Spinal cord (tissue), 10 donors: ENCODE results near the gene TSG101. TPM values are rescaled to one million over a fixed set of nuclear protein-coding genes. Genes with fewer than 3 reads are reported as not detected.

Source experiments
- DNase-seq, 6 donors: peaks; one replicate each; pipeline versions ENCODE4 v3.0.0 to v3.0.0-alpha.2; 2013 to 2015; ENCODE audit warnings: low spot score in 6 of 6, low read depth in 4 of 6
- H3K27ac ChIP-seq: one replicate; pipeline ENCODE4 v1.5.1; 2013; ENCODE audit warnings: low read depth, low read length, control low read depth
- H3K27me3 ChIP-seq: one replicate; pipeline ENCODE4 v1.6.1; 2013; ENCODE audit warnings: low read length; ENCODE audit not compliant: control insufficient read depth, insufficient read depth
- H3K36me3 ChIP-seq: one replicate; pipeline ENCODE4 v1.6.1; 2013; ENCODE audit warnings: low read length; ENCODE audit not compliant: control insufficient read depth, insufficient read depth
- H3K4me1 ChIP-seq: one replicate; pipeline ENCODE4 v1.6.1; 2013; ENCODE audit warnings: low read length; ENCODE audit not compliant: control insufficient read depth, insufficient read depth
- H3K4me3 ChIP-seq: one replicate; pipeline ENCODE4 v1.5.1; 2013; ENCODE audit warnings: low read depth, low read length, control low read depth
- H3K9me3 ChIP-seq: one replicate; pipeline ENCODE4 v1.6.1; 2013; ENCODE audit warnings: low read length; ENCODE audit not compliant: control insufficient read depth, insufficient read depth
- WGBS: methylation state at CpG from one replicate; pipeline ENCODE4 v1.1.5; 2013; ENCODE audit warnings: missing lambda C conversion rate; ENCODE audit not compliant: insufficient coverage; 5-methylcytosine and 5-hydroxymethylcytosine counted together
- polyA plus RNA-seq, 2 donors: library from polyadenylated mRNA; unstranded; fragments of 120-200 nt; gene quantifications; one replicate each; pipeline ENCODE4 v1.2.1, GENCODE V29; 2013; ENCODE audit not compliant: insufficient read length in 2 of 2
- total RNA-seq, 2 donors: library from RNA; depleted of rRNA in 1 of 2; stranded (reverse); fragments of 120-200 nt in 1 of 2; fragments of >200 nt in 1 of 2; gene quantifications; one replicate each; pipeline versions ENCODE4 v1.2.3 to v1.2.4, GENCODE V29; 2013 to 2014
- donor health status: healthy.

Gene TSG101
- total and polyA plus RNA-seq, 4 donors: 75.4 to 110 (median 84.2) TPM

DNA sequence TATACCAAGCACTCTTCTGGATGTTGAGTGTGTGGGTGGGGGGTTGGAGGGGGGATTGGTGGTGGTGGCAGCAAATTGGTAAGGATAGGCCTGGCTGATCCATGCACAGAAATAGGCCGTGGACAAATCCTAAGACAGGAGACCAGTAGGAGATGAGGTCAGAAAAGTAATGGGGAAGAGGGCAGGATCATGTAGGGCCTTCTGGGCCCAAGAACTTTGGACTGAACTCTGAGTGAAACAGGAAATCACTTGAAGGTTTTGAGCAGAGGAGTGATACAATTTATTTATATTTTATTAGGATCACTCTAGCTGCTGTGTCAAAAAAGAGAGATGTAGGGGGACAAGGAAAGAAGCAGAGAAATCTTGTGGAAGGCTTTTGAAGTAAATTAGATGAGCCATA, 28.7 kb downstream of the TSG101 start:
- DNase-seq: no peak
- H3K4me1 ChIP-seq: no peaks in the 10 kb centered on the region
- H3K27me3 ChIP-seq: no peaks in the 10 kb centered on the region
- no peak overlapping the region for H3K27ac ChIP-seq
- no peaks in the 10 kb centered on the region for H3K9me3 ChIP-seq
- H3K36me3 ChIP-seq: peaks cover 21% of the 10 kb centered on the region
- WGBS: 80% methylated on average over 1 of the region's 1 CpG
- H3K4me3 ChIP-seq: no peak overlapping the region

DNA sequence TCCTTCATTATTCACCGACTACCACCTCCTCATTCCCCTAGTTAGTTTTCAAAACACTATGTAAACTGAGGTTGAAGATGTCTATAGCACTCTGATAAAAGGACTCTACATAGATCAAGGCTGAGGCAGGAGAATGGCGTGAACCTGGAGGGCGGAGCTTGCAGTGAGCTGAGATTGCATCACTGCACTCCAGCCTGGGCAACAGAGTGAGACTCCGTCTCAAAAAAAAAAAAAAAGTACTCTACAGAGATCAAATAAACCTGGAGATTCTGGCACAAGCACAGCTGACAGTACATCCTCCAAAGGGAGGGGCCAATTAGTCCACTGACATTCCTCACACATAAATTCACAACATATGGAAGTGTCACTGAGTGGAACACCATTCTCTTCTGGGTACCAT, 31.0 kb downstream of the TSG101 start:
- DNase-seq: no peak
- H3K36me3 ChIP-seq: peaks cover 11% of the 10 kb centered on the region
- no peak overlapping the region for H3K4me3 ChIP-seq
- no peaks in the 10 kb centered on the region for H3K4me1 ChIP-seq
- H3K9me3 ChIP-seq: no peaks in the 10 kb centered on the region
- no peaks in the 10 kb centered on the region for H3K27me3 ChIP-seq
- WGBS: no CpG with 5 or more reads among the region's 4 CpGs
- no peak overlapping the region for H3K27ac ChIP-seq

DNA sequence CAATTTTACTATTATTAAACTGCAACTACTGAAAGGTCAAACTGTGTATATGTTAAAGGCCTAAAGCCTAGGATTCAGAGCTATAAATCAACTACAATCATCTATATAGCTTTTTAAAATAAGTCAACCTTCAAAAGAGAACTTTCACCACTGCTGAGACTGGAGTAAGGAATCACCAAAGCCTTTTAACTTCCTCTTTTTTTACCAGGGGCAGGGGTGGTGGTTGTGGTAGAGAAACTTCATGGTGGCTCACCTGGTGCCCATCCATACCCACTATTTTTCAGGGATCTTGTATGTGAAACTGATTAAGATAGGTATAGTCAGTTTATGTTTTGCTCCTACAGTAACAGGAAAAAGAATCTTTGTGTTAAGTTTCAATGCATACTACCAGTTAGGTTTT, 31.5 kb downstream of the TSG101 start:
- Histone ChIP-seq H3K4me1 (no peaks in the 10 kb centered on the region), H3K36me3 (peaks cover 7% of the 10 kb centered on the region), H3K4me3 (no peak overlapping the region), H3K27ac (no peak overlapping the region), H3K27me3 (no peaks in the 10 kb centered on the region), H3K9me3 (no peaks in the 10 kb centered on the region)
- no peak for DNase-seq

DNA sequence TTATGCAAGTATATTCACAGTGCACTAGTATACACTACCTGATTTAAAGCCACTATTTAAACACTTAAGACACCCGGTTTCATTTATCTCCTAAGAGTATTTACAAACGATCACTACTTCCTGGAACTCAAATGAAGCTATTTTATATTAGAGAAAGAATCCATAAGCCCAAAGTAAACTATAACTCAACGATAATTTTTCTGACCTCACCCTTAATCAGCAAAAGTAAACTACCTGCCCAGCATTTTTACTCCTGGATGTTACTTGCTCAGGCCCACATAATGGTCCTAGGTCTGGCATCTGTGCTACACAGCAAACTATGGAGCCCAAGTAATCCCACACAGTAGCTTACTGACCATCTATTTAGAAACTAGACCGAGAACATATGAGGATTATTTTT, 33.4 kb downstream of the TSG101 start:
- Histone ChIP-seq H3K4me1 (no peaks in the 10 kb centered on the region), H3K4me3 (no peak overlapping the region), H3K27ac (no peak overlapping the region), H3K27me3 (no peaks in the 10 kb centered on the region), H3K9me3 (no peaks in the 10 kb centered on the region), H3K36me3 (peaks cover 11% of the 10 kb centered on the region)
- 100% methylated on average over 1 of the region's 4 CpGs for WGBS
- no peak for DNase-seq

DNA sequence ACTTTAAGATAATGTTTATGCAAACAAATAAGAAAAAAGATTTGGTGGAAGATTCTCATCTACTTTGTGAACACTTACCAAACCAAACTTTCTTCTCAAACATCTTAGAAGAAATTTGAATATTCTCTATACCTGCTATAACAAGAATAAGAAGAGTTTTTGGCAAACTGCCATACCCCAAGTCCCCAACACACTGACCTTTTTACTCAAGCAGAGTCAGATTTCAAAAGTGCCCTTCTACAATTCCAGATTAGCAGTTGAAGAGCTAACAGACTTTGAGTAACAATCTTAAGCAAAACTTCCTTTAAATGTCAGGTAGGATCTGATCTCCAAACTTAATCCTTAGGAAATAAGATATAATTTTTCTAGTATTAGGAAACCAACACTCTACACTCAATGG, 33.9 kb downstream of the TSG101 start:
- Histone ChIP-seq H3K36me3 (peaks cover 11% of the 10 kb centered on the region), H3K4me1 (no peaks in the 10 kb centered on the region), H3K9me3 (no peaks in the 10 kb centered on the region), H3K27me3 (no peaks in the 10 kb centered on the region), H3K4me3 (no peak overlapping the region), H3K27ac (no peak overlapping the region)
- DNase-seq: no peak

DNA sequence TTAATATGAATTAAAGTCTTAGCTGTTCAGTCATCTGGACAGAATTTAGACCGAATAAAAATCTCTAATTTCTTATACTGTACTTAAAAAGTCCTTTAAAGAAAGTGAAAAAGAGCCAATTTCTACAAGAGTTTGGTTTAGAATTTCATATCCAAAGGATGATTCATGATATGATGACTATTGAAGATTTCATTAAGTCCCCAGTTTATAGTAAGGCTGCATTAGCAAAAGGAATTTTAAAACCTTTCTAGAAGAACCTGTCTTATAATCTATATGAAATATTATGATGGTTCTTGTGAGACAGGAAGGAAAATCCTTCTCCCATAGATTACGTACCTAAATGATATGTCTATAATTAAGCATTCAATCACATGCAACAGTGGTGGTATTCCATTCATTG, 34.8 kb downstream of the TSG101 start:
- WGBS: no CpG with 5 or more reads among the region's 2 CpGs
- Histone ChIP-seq H3K27me3 (no peaks in the 10 kb centered on the region), H3K4me3 (no peak overlapping the region), H3K9me3 (no peaks in the 10 kb centered on the region), H3K36me3 (peaks cover 11% of the 10 kb centered on the region), H3K27ac (no peak overlapping the region), H3K4me1 (no peaks in the 10 kb centered on the region)
- DNase-seq: no peak

DNA sequence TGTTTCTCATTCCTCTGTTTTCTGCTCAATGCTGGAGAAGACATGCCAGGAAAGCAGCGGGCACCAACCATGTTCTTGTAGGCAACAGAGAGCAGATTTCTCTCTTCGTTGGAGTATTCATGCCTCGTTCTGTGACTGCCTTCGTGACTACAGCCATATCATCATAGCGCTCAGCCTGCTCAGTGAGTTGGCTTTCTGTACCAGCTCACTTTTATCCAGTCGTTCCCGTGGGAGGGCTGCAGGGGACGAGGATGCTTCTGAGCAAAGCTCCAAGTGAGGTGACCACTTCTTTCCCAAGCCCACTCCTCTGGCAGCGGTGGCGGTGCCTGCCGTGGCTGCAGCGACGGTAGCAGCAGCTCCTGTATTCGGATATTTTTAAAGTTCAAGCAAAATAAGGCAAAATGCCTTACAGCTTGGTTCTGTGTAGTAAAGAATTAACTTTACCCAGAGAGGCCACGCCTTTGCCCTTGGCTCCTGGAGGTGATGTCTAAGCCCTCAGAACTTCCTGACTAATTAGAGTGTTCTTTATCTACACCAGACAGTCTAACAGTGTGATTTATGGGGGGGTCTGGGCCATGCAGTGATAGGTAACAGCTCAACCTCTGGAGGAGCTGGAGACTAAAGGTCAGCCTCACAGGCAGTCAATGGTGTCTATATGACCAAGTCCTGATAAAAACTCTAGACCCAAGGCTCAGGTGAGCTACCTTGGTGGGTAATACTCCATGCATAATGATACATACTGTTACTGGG, 35.8 kb downstream of the TSG101 start:
- no peak for DNase-seq
- Histone ChIP-seq H3K27ac (no peak overlapping the region), H3K4me1 (no peaks in the 10 kb centered on the region), H3K27me3 (no peaks in the 10 kb centered on the region), H3K9me3 (no peaks in the 10 kb centered on the region), H3K4me3 (no peak overlapping the region), H3K36me3 (peaks cover 9% of the 10 kb centered on the region)
- WGBS: 87% methylated on average over 10 of the region's 15 CpGs

DNA sequence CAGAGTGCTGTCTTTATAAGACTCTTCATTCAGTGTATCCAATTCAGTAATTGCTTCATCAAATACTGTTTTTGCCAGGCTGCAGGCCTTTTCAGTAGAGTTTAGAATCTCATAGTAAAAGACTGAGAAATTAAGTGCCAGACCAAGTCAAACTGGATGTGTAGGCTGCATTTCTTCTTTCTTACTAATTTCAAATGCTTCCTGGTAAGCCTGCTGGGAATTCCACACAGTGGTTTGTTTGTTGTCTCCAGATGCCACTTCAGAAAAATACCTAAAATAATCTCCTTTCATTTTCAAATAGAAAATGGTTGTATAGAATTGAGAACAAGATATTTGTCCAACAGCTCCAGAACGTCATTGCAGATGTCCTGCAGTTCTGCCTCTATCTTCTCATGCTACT, 36.4 kb downstream of the TSG101 start:
- DNase-seq: no peak
- Histone ChIP-seq H3K27ac (no peak overlapping the region), H3K4me1 (no peaks in the 10 kb centered on the region), H3K9me3 (no peaks in the 10 kb centered on the region), H3K27me3 (no peaks in the 10 kb centered on the region), H3K36me3 (peaks cover 9% of the 10 kb centered on the region), H3K4me3 (no peak overlapping the region)
- WGBS: no CpG with 5 or more reads among the region's 1 CpG

DNA sequence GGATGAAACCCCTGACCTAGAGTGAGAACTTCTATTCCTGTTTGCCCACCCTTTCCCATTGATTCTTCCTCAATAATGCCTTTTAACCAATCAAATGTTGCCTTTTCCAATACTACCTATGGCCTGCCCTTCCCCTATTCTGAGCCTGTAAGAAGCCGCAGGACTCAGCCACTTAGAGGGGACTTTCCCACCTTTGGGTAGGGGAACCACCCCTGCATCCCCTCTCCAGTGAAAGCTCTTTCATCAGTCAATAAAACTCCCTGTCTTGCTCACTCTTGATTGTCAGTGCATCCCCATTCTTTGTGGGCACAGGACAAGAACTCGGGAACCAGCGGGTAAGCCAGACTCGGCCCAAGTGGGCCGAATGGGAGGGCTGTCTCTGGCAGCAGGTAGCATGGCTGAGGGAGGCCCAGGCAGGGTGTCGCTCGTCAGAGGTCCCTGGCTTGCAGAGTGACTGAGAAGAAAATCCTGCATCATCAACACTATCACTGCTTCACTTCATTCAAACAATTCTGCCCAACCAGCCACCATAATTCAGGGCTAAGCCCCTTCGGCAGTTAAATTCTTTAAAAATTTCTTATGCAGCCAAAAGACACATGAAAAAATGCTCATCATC, 40.7 kb downstream of the TSG101 start:
- no peaks in the 10 kb centered on the region for H3K27me3 ChIP-seq
- no peaks in the 10 kb centered on the region for H3K9me3 ChIP-seq
- WGBS: 98% methylated on average over 6 of the region's 8 CpGs
- DNase-seq: no peak
- no peak overlapping the region for H3K27ac ChIP-seq
- H3K4me3 ChIP-seq: no peak overlapping the region
- H3K36me3 ChIP-seq: peaks cover 21% of the 10 kb centered on the region
- no peaks in the 10 kb centered on the region for H3K4me1 ChIP-seq

DNA sequence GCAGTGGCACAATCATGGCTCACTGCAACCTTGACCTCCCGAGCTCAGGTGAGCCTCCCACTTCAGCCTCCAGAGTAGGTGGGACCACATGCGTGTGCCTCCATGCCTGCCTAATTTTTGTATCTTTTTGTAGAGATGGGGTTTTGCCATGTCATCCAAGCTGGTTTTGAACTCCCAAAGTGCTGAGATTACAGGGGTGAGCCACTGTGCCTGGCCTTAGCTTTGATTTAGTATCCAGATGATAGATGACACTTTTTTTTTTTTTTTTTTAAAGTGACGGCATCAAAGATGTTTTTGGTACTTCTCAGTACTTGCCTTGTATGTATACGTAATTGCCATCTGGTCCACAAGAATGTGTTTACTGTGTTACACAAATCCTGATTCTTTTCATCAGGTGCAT, 47.7 kb downstream of the TSG101 start:
- WGBS: 96% methylated on average over 2 of the region's 4 CpGs

More for the DNA sequence above, 47.7 kb downstream of the TSG101 start:
- DNase-seq: no peak
- no peaks in the 10 kb centered on the region for H3K4me1 ChIP-seq
- no peaks in the 10 kb centered on the region for H3K27me3 ChIP-seq
- no peak overlapping the region for H3K27ac ChIP-seq
- H3K4me3 ChIP-seq: no peak overlapping the region
- peaks cover 29% of the 10 kb centered on the region for H3K36me3 ChIP-seq
- H3K9me3 ChIP-seq: no peaks in the 10 kb centered on the region
